A673 (cell line): ENCODE results near the gene ADARB2. TPM values are rescaled to one million over a fixed set of nuclear protein-coding genes. Genes with fewer than 3 reads are reported as not detected.

ENCODE experiments used
- BruUV-seq: library from RNA; stranded (reverse); fragments of 400-500 nt; replicated peaks from 2 replicates; lab custom pipeline; 2021; lab: Mats Ljungman, UMichigan
- CTCF ChIA-PET: fragments of 300-600 bp; sonication (Branson Sonifier 250); formaldehyde crosslinking; loops from one replicate; lab custom pipeline; 2022; ENCODE audit warnings: antibody characterized with exemption; lab: Charles Lee
- POLR2A ChIA-PET: fragments of 300-600 bp; sonication (Branson Sonifier 250); formaldehyde crosslinking; loops from one replicate; lab custom pipeline; 2022; ENCODE audit warnings: antibody characterized with exemption; ENCODE audit not compliant: low non-redundant PET; lab: Charles Lee
- DNase-seq: peaks from one replicate; pipeline ENCODE4 v3.0.0-alpha.2; 2015; ENCODE audit warnings: low spot score
- H3K27ac ChIP-seq: fragments of 200-600 bp; sonication (generic); 2 replicates; pipeline ENCODE4 v1.5.1; 2016; ENCODE audit warnings: mixed run types, low read depth, mild to moderate bottlenecking, mixed read lengths, antibody characterized with exemption, low read length; ENCODE audit not compliant: poor library complexity, severe bottlenecking
- H3K27me3 ChIP-seq: fragments of 200-600 bp; sonication (generic); replicated peaks from 2 replicates; pipeline ENCODE4 v1.6.1; 2017; ENCODE audit warnings: mixed run types, low read depth, mild to moderate bottlenecking, mixed read lengths, antibody characterized with exemption, low read length; ENCODE audit not compliant: insufficient read depth, poor library complexity
- H3K36me3 ChIP-seq: fragments of 200-600 bp; sonication (generic); 2 replicates; pipeline ENCODE4 v1.6.1; 2016; ENCODE audit warnings: mixed run types, mild to moderate bottlenecking, mixed read lengths, antibody characterized with exemption, low read length; ENCODE audit not compliant: insufficient read depth, poor library complexity, severe bottlenecking
- H3K4me1 ChIP-seq: fragments of 200-600 bp; sonication (generic); 2 replicates; pipeline ENCODE4 v1.6.1; 2017; ENCODE audit warnings: mixed run types, mild to moderate bottlenecking, mixed read lengths, antibody characterized with exemption, low read length; ENCODE audit not compliant: insufficient read depth, poor library complexity, severe bottlenecking
- H3K4me3 ChIP-seq: fragments of 200-600 bp; sonication (generic); 2 replicates; pipeline ENCODE4 v1.5.1; 2016; ENCODE audit warnings: low read depth, mixed run types, mild to moderate bottlenecking, mixed read lengths, low read length; ENCODE audit not compliant: poor library complexity, severe bottlenecking
- H3K9me3 ChIP-seq: fragments of 200-600 bp; sonication (generic); 2 replicates; pipeline ENCODE4 v1.6.1; 2016; ENCODE audit warnings: mixed run types, low read depth, mild to moderate bottlenecking, mixed read lengths, antibody characterized with exemption, low read length; ENCODE audit not compliant: poor library complexity, severe bottlenecking
- EZH2 ChIP-seq: fragments of 200-600 bp; sonication (generic); IDR thresholded peaks from 2 replicates; pipeline ENCODE4 v1.6.1; 2017; ENCODE audit warnings: borderline replicate concordance, low read depth, mild to moderate bottlenecking, mixed read lengths, antibody characterized with exemption, low read length; ENCODE audit not compliant: poor library complexity, severe bottlenecking
- intact Hi-C: fragments of 100-400 bp; cut with micrococcal nuclease; formaldehyde crosslinking; loops from one replicate; pipeline ENCODE4 v1.10.0; 2022; ENCODE audit not compliant: unreplicated experiment
- total RNA-seq: library from RNA; stranded (reverse); gene quantifications from 2 replicates; pipeline ENCODE4 v1.2.3, GENCODE V29; 2021
- TF ChIP-seq, protein P1 (sequence below): fragments of 300-800, 200-600 bp; sonication (generic); conservative IDR thresholded peaks from 2 replicates; pipeline ENCODE4 v1.5.1; 2017; ENCODE audit warnings: low read depth, mild to moderate bottlenecking, antibody characterized with exemption, low read length, moderate library complexity, mixed read lengths

ADARB2 gene
- total RNA-seq, 1 experiment from 2014 or later, result not detected

DNA sequence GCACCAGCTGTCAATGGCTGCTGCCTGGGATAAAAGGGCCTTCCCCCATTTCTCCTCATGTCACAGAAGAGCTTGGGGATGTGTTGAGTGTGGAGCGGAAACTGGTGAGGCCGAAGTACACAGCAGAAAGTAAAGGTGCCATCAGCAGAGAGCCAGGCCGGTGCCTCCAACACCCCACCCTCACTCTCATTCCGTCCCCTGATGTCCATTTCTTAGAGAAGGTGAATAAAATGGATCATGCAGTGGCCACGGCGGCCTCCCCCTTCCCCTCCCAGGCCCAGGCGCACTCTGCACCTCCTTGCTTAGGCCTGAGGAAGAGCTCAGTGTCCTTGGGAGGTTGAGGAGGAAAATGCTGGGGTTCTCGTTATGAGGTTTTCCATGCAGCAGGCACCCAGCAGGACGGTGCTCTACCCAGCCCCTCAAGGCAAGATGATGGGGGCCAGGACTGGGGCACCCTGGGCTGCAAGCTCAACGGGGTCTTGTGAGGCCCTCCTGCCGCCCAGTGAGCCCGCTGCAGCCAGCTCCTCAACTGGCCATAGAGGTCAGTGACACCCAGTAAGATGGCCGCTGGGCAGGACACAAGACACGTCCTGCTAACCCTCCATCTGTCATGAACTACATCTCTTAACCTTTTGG lies 163.9 kb downstream of the ADARB2 start:
- TF ChIP-seq, protein P1, sequence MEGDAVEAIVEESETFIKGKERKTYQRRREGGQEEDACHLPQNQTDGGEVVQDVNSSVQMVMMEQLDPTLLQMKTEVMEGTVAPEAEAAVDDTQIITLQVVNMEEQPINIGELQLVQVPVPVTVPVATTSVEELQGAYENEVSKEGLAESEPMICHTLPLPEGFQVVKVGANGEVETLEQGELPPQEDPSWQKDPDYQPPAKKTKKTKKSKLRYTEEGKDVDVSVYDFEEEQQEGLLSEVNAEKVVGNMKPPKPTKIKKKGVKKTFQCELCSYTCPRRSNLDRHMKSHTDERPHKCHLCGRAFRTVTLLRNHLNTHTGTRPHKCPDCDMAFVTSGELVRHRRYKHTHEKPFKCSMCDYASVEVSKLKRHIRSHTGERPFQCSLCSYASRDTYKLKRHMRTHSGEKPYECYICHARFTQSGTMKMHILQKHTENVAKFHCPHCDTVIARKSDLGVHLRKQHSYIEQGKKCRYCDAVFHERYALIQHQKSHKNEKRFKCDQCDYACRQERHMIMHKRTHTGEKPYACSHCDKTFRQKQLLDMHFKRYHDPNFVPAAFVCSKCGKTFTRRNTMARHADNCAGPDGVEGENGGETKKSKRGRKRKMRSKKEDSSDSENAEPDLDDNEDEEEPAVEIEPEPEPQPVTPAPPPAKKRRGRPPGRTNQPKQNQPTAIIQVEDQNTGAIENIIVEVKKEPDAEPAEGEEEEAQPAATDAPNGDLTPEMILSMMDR, result no peak
- CTCF ChIA-PET, result no interaction called here
- no peaks in the 10 kb centered on the region for H3K4me1 ChIP-seq

DNA sequence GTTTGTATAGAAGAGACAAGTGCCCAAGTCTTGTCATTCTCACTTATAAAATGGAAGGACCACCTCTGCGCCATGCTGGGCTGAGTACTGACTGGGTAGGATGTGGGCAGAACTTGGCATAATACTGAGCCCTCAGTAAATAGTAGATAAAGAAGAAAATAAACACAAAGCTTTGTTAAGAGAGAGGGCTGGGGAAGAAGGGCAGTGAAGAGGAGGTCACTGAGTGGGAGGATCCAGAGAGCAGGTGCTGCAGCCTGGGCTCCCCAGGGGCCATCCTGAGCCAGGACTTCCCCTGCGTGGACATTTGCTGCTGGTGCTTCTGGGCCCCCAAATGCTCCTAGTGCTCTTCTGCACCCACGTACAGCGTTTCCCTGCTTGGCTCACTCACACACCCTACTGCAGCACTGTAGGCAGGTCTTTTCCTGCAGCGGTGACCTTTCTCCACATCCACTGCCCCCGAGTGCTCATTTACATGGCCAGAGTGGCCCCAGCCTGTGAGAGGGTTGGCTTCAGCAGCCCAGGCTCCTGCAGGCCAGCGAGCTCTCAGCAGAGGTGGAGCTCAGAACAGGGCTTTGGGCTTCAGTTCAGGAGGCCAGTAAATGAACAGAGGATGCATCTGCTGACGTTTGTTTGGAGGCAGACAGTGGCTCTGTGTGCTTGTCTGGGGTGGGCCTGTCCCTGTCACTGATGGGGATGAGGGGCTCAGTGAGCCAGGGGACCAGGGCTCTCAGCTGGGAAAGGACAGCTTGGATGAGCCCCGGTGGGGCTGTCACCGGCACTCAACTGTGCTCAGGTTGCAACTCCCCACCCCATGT lies 164.6 kb downstream of the ADARB2 start:
- no peak overlapping the region for H3K27ac ChIP-seq
- no peak for DNase-seq
- H3K36me3 ChIP-seq, result no peaks in the 10 kb centered on the region
- H3K4me3 ChIP-seq, result no peak overlapping the region
- no peaks in the 10 kb centered on the region for H3K4me1 ChIP-seq
- ChIA-PET CTCF (no interaction called here), POLR2A (no interaction called here)
- TF ChIP-seq EZH2, result no peak
- TF ChIP-seq, protein P1, result no peak
- H3K9me3 ChIP-seq, result no peaks in the 10 kb centered on the region
- H3K27me3 ChIP-seq, result peaks cover 56% of the 10 kb centered on the region
- BruUV-seq, result no TSS peak
- intact Hi-C loops, result no loop called here

More for the DNA sequence above, 163.9 kb downstream of the ADARB2 start:
- no peak for DNase-seq
- H3K27ac ChIP-seq, result no peak overlapping the region
- no peaks in the 10 kb centered on the region for H3K36me3 ChIP-seq
- intact Hi-C loops, result no loop called here
- POLR2A ChIA-PET, result no interaction called here
- BruUV-seq, result no TSS peak
- peaks cover 56% of the 10 kb centered on the region for H3K27me3 ChIP-seq
- H3K4me3 ChIP-seq, result no peak overlapping the region
- no peaks in the 10 kb centered on the region for H3K9me3 ChIP-seq

DNA sequence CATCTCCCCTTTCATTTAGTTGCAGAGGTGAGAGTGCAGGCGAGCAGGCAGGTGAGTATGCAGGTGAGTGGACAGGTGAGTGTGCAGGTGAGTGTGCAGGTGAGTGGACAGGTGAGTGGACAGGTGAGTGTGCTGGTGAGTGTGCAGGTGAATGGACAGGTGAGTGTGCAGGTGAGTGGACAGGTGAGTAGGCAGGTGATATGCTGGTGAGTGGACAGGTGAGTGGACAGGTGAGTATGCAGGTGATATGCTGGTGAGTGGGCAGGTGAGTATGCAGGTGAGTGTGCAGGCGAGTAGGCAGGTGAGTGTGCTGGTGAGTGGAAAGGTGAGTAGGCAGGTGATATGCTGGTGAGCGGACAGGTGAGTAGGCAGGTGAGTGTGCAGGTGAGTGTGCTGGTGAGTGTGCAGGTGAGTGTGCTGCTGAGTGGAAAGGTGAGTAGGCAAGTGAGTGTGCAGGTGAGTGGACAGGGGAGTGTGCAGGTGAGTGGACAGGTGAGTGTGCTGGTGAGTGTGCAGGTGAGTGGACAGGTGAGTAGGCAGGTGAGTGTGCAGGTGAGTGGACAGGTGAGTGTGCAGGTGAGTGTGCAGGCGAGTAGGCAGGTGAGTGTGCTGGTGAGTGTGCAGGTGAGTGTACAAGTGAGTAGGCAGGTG lies 165.6 kb downstream of the ADARB2 start:
- DNase-seq, result no peak
- ChIA-PET CTCF (no interaction called here), POLR2A (no interaction called here)
- Histone ChIP-seq H3K9me3 (no peaks in the 10 kb centered on the region), H3K27me3 (peaks cover 66% of the 10 kb centered on the region), H3K27ac (no peak overlapping the region), H3K4me3 (no peak overlapping the region), H3K36me3 (no peaks in the 10 kb centered on the region), H3K4me1 (no peaks in the 10 kb centered on the region)
- TF ChIP-seq, protein P1, result no peak
- TF ChIP-seq EZH2, result no peak
- intact Hi-C loops, result no loop called here
- no TSS peak for BruUV-seq
